Liver (tissue), 9 donors: Measurements from ENCODE around the gene ACKR3. TPM values are rescaled to one million over a fixed set of nuclear protein-coding genes. Genes with fewer than 3 reads are reported as not detected.

ENCODE experiments used
- DNase-seq: peaks from one replicate; pipeline ENCODE4 v3.0.0-alpha.2; 2017; ENCODE audit warnings: low spot score
- H3K27ac ChIP-seq, 2 donors: one replicate each; pipeline ENCODE4 v1.7.0; 2013; ENCODE audit warnings: inconsistent platforms in 2 of 2, low read length in 2 of 2, control low read depth in 1 of 2, low read depth in 1 of 2, mild to moderate bottlenecking in 1 of 2
- H3K27me3 ChIP-seq, 4 donors: one replicate each; pipeline versions ENCODE4 v1.6.1 to v1.7.0; 2013; ENCODE audit warnings: low read length in 3 of 4, inconsistent platforms in 1 of 4, mild to moderate bottlenecking in 1 of 4, moderate library complexity in 1 of 4; ENCODE audit not compliant: control insufficient read depth in 4 of 4, insufficient read depth in 4 of 4
- H3K36me3 ChIP-seq, 4 donors: one replicate each; pipeline versions ENCODE4 v1.6.1 to v1.7.0; 2013; ENCODE audit warnings: low read length in 3 of 4, mild to moderate bottlenecking in 3 of 4, low read depth in 1 of 4, moderate library complexity in 1 of 4; ENCODE audit not compliant: control insufficient read depth in 4 of 4, insufficient read depth in 3 of 4
- H3K4me1 ChIP-seq, 4 donors: one replicate each; pipeline versions ENCODE4 v1.6.1 to v1.7.0; 2013; ENCODE audit warnings: low read length in 3 of 4, mild to moderate bottlenecking in 3 of 4, moderate library complexity in 1 of 4; ENCODE audit not compliant: control insufficient read depth in 4 of 4, insufficient read depth in 4 of 4
- H3K4me3 ChIP-seq, 3 donors: one replicate each; pipeline versions ENCODE4 v1.6.1 to v1.7.0; 2013; ENCODE audit warnings: low read length in 3 of 3, control low read depth in 1 of 3, low read depth in 1 of 3, mild to moderate bottlenecking in 1 of 3
- H3K9ac ChIP-seq, 2 donors: one replicate each; pipeline ENCODE4 v1.7.0; 2013; ENCODE audit warnings: low read length in 2 of 2, mild to moderate bottlenecking in 2 of 2, moderate library complexity in 2 of 2, control low read depth in 1 of 2, low read depth in 1 of 2
- H3K9me3 ChIP-seq, 4 donors: one replicate each; pipeline versions ENCODE4 v1.6.1 to v1.7.0; 2013; ENCODE audit warnings: low read length in 3 of 4; ENCODE audit not compliant: control insufficient read depth in 4 of 4
- ATF3 ChIP-seq: IDR thresholded peaks from 2 replicates; pipeline ENCODE4 v1.6.1; 2016; ENCODE audit warnings: antibody characterized with exemption
- EGR1 ChIP-seq, 2 donors: IDR thresholded peaks; 2 replicates each; pipeline ENCODE4 v1.6.1; 2016 to 2018; ENCODE audit warnings: antibody characterized with exemption in 2 of 2, low read depth in 2 of 2
- FOXA1 ChIP-seq: IDR thresholded peaks from 2 replicates; pipeline ENCODE4 v1.6.1; 2016; ENCODE audit warnings: antibody characterized with exemption
- FOXA2 ChIP-seq: IDR thresholded peaks from 2 replicates; pipeline ENCODE4 v1.6.1; 2016; ENCODE audit warnings: antibody characterized with exemption
- GABPA ChIP-seq, 2 donors: IDR thresholded peaks in 1 of 2; conservative IDR thresholded peaks in 1 of 2; 2 replicates each; pipeline ENCODE4 v1.6.1; 2016; ENCODE audit warnings: antibody characterized with exemption in 2 of 2, mild to moderate bottlenecking in 1 of 2, moderate library complexity in 1 of 2
- HNF4A ChIP-seq, 2 donors: conservative IDR thresholded peaks; 2 replicates each; pipeline ENCODE4 v1.6.1; 2016; ENCODE audit warnings: antibody characterized with exemption in 2 of 2, mild to moderate bottlenecking in 2 of 2
- HNF4G ChIP-seq: IDR thresholded peaks from 2 replicates; pipeline ENCODE4 v1.6.1; 2016; ENCODE audit warnings: antibody characterized with exemption
- JUND ChIP-seq, 2 donors: IDR thresholded peaks; 2 replicates each; pipeline ENCODE4 v1.6.1; 2016; ENCODE audit warnings: antibody characterized with exemption in 2 of 2
- MAX ChIP-seq: IDR thresholded peaks from 2 replicates; pipeline ENCODE4 v1.6.1; 2016; ENCODE audit warnings: antibody characterized with exemption
- NR2F2 ChIP-seq: IDR thresholded peaks from 2 replicates; pipeline ENCODE4 v1.6.1; 2016; ENCODE audit warnings: antibody characterized with exemption
- RAD21 ChIP-seq, 2 donors: IDR thresholded peaks; 2 replicates each; pipeline ENCODE4 v1.6.1; 2016; ENCODE audit warnings: antibody characterized with exemption in 2 of 2, mild to moderate bottlenecking in 2 of 2
- REST ChIP-seq: IDR thresholded peaks from 2 replicates; pipeline ENCODE4 v1.6.1; 2016; ENCODE audit warnings: antibody characterized with exemption, mild to moderate bottlenecking
- SP1 ChIP-seq: IDR thresholded peaks from 2 replicates; pipeline ENCODE4 v1.6.1; 2018; ENCODE audit warnings: antibody characterized with exemption, mild to moderate bottlenecking
- YY1 ChIP-seq: IDR thresholded peaks from 2 replicates; pipeline ENCODE4 v1.6.1; 2016; ENCODE audit warnings: antibody characterized with exemption, mild to moderate bottlenecking
- ZBTB33 ChIP-seq: IDR thresholded peaks from 2 replicates; pipeline ENCODE4 v1.6.1; 2016; ENCODE audit warnings: antibody characterized with exemption
- WGBS: extraction: QIAGEN DNeasy Blood & Tissue Kit; methylation state at CpG from one replicate; pipeline ENCODE4 v1.1.7; 2013; 5-methylcytosine and 5-hydroxymethylcytosine counted together
- polyA plus RNA-seq, 2 donors: library from polyadenylated mRNA; stranded (reverse) in 1 of 2; unstranded in 1 of 2; fragments of 200-250 nt in 1 of 2; fragments of >200 nt in 1 of 2; fragmentation: Nextera tagmentation in 1 of 2; extraction: Ambion mirVana in 1 of 2; gene quantifications; one replicate each; pipeline versions ENCODE4 v1.2.1 to v1.2.3, GENCODE V29; 2013 to 2015
- total RNA-seq, 2 donors: library from RNA; depleted of rRNA; stranded (reverse); fragments of >200 nt; gene quantifications; one replicate each; pipeline ENCODE4 v1.2.3, GENCODE V29; 2014
- donor health status: healthy.
- donor health status: healthy.
- donor health status: healthy.
- donor health status: healthy.
- donor health status: healthy.

Gene ACKR3
- total and polyA plus RNA-seq, 4 donors: 1.6 to 6.0 (median 3.0) TPM

GRCh38 chr2:236570081-236570868 is 650 bp downstream of the ACKR3 start:
- H3K4me1 ChIP-seq: peaks cover 8 to 32% (median 27%) of the 10 kb centered on the region in 4 donors

GRCh38 chr2:236571145-236571544 is 1.5 kb downstream of the ACKR3 start:
- DNase-seq: no peak
- no peak overlapping the region for H3K4me3 ChIP-seq
- 93% methylated on average over 6 of the region's 6 CpGs for WGBS
- no peaks in the 10 kb centered on the region for H3K9me3 ChIP-seq
- no peak overlapping the region for H3K9ac ChIP-seq
- TF ChIP-seq GABPA (IDR thresholded peaks at IDR 0.05 in 1 of 2, conservative IDR thresholded peaks at IDR 0.05 in 1 of 2) (no peak), HNF4G (no peak), MAX (no peak), YY1 (no peak), EGR1 (IDR thresholded peaks at IDR 0.05; ENCODE audit: low read depth in 2 of 2) (no peak), HNF4A (conservative IDR thresholded peaks at IDR 0.05) (no peak), FOXA2 (no peak), SP1 (no peak), REST (no peak), ATF3 (no peak), ZBTB33 (no peak), RAD21 (IDR thresholded peaks at IDR 0.05) (no peak), NR2F2 (no peak), FOXA1 (no peak), JUND (IDR thresholded peaks at IDR 0.05) (no peak)
- peaks cover 8 to 32% (median 27%) of the 10 kb centered on the region in 4 donors for H3K4me1 ChIP-seq
- no peaks in the 10 kb centered on the region for H3K36me3 ChIP-seq
- no peak overlapping the region for H3K27ac ChIP-seq
- H3K27me3 ChIP-seq: no peaks in the 10 kb centered on the region

More at GRCh38 chr2:236570081-236570868, 650 bp downstream of the ACKR3 start:
- Histone ChIP-seq H3K9me3 (no peaks in the 10 kb centered on the region), H3K27me3 (no peaks in the 10 kb centered on the region), H3K4me3 (peak overlapping the region; percentile 34 to 76 (median 64)), H3K9ac (peak overlapping the region; percentile 29 to 48), H3K27ac (peak overlapping the region; percentile 42 to 58), H3K36me3 (no peaks in the 10 kb centered on the region)
- DNase-seq: no peak
- TF ChIP-seq GABPA (IDR thresholded peaks at IDR 0.05 in 1 of 2, conservative IDR thresholded peaks at IDR 0.05 in 1 of 2) (no peak), FOXA1 (no peak), YY1 (no peak), REST (no peak), JUND (IDR thresholded peaks at IDR 0.05) (no peak)
- 51% methylated on average over 6 of the region's 6 CpGs for WGBS
